HepG2 (cell line): Measurements from ENCODE around the gene GLE1. TPM values are rescaled to one million over a fixed set of nuclear protein-coding genes. Genes with fewer than 3 reads are reported as not detected.
A peak's percentile ranks its signal among the peaks of the same experiment; 100 is the strongest.

Source experiments
- ARHGAP35 ChIP-seq: sonication (generic); formaldehyde crosslinking; IDR thresholded peaks from 2 replicates; pipeline ENCODE4 v1.9.0; 2022; ENCODE audit warnings: mild to moderate bottlenecking, inconsistent platforms, moderate library complexity, missing genetic modification reagents, borderline replicate concordance
- ATF5 ChIP-seq: sonication (generic); formaldehyde crosslinking; IDR thresholded peaks from 2 replicates; pipeline ENCODE4 v1.4.0; 2020; ENCODE audit warnings: mild to moderate bottlenecking, low read depth, missing genetic modification reagents
- FOXM1 ChIP-seq: sonication (generic); formaldehyde crosslinking; IDR thresholded peaks from 2 replicates; pipeline ENCODE4 v1.5.0; 2020; ENCODE audit warnings: missing genetic modification reagents
- FOXO4 ChIP-seq: sonication (generic); formaldehyde crosslinking; conservative IDR thresholded peaks from 2 replicates; pipeline ENCODE4 v1.8.1; 2023; ENCODE audit warnings: missing genetic modification reagents
- HNRNPL ChIP-seq: fragments of 200-400 bp; formaldehyde crosslinking; IDR thresholded peaks from 2 replicates; pipeline ENCODE4 v1.6.1; 2017; ENCODE audit warnings: mild to moderate bottlenecking, low read depth, low read length
- KDM2A ChIP-seq: sonication (generic); formaldehyde crosslinking; IDR thresholded peaks from 2 replicates; pipeline ENCODE4 v1.4.0; 2020; ENCODE audit warnings: low read depth, missing genetic modification reagents, borderline replicate concordance
- MEF2D ChIP-seq: sonication (generic); formaldehyde crosslinking; IDR thresholded peaks from 2 replicates; pipeline ENCODE4 v1.5.1; 2020; ENCODE audit warnings: mild to moderate bottlenecking, missing genetic modification reagents
- NFRKB ChIP-seq: fragments of 450-650 bp; IDR thresholded peaks from 2 replicates; pipeline ENCODE4 v1.6.1; 2017
- NONO ChIP-seq, 2 experiments: fragments of 450-650 bp in 1 of 2; sonication (generic) in 1 of 2; formaldehyde crosslinking in 1 of 2; IDR thresholded peaks in 1 of 2; conservative IDR thresholded peaks in 1 of 2; 2 replicates each; pipeline versions ENCODE4 v1.6.1 to v1.8.0; 2017 to 2022; ENCODE audit warnings: mild to moderate bottlenecking in 1 of 2, missing genetic modification reagents in 1 of 2, moderate library complexity in 1 of 2
- PCBP2 ChIP-seq: fragments of 200-400 bp; formaldehyde crosslinking; optimal IDR thresholded peaks from 2 replicates; pipeline ENCODE3; 2018; ENCODE audit warnings: low read length, low read depth; ENCODE audit not compliant: poor library complexity, severe bottlenecking
- SAFB2 ChIP-seq: sonication (generic); formaldehyde crosslinking; IDR thresholded peaks from 2 replicates; pipeline ENCODE4 v1.5.1; 2020; ENCODE audit warnings: missing genetic modification reagents, low read depth, mild to moderate bottlenecking, borderline replicate concordance
- SALL2 ChIP-seq: sonication (generic); formaldehyde crosslinking; IDR thresholded peaks from 2 replicates; pipeline ENCODE4 v1.8.1; 2023; ENCODE audit warnings: mild to moderate bottlenecking, missing genetic modification reagents, inconsistent platforms
- SMC3 ChIP-seq: IDR thresholded peaks from 2 replicates; pipeline ENCODE4 v1.6.1; 2011; ENCODE audit warnings: low read length, improper control_type of control experiment
- SNAI1 ChIP-seq: sonication (generic); formaldehyde crosslinking; IDR thresholded peaks from 2 replicates; pipeline ENCODE4 v1.5.0; 2020; ENCODE audit warnings: mild to moderate bottlenecking, missing genetic modification reagents, borderline replicate concordance
- SNAPC2 ChIP-seq: sonication (generic); formaldehyde crosslinking; IDR thresholded peaks from 2 replicates; pipeline ENCODE4 v1.8.1; 2022; ENCODE audit warnings: mild to moderate bottlenecking, missing genetic modification reagents
- STAT5B ChIP-seq: sonication (generic); formaldehyde crosslinking; IDR thresholded peaks from 2 replicates; pipeline ENCODE4 v1.4.0; 2020; ENCODE audit warnings: missing genetic modification reagents
- TEAD2 ChIP-seq: sonication (generic); formaldehyde crosslinking; IDR thresholded peaks from 2 replicates; pipeline ENCODE4 v1.9.0; 2021; ENCODE audit warnings: missing genetic modification reagents
- ZBTB43 ChIP-seq: sonication (generic); formaldehyde crosslinking; conservative IDR thresholded peaks from 2 replicates; pipeline ENCODE4 v1.4.0; 2020; ENCODE audit warnings: missing genetic modification reagents
- ZBTB49 ChIP-seq: sonication (generic); formaldehyde crosslinking; IDR thresholded peaks from 2 replicates; pipeline ENCODE4 v1.4.0; 2020; ENCODE audit warnings: missing genetic modification reagents, borderline replicate concordance
- ZKSCAN1 ChIP-seq: fragments of 150-350 bp; IDR thresholded peaks from 2 replicates; pipeline ENCODE4 v1.6.1; 2014; ENCODE audit warnings: low read length
- ZNF232 ChIP-seq: sonication (generic); formaldehyde crosslinking; IDR thresholded peaks from 2 replicates; pipeline ENCODE4 v1.4.0; 2020; ENCODE audit warnings: missing genetic modification reagents, borderline replicate concordance
- ZNF33A ChIP-seq: sonication (generic); formaldehyde crosslinking; IDR thresholded peaks from 2 replicates; pipeline ENCODE4 v1.5.1; 2020; ENCODE audit warnings: missing genetic modification reagents, mild to moderate bottlenecking, moderate library complexity, borderline replicate concordance
- ZNF780A ChIP-seq: sonication (generic); formaldehyde crosslinking; IDR thresholded peaks from 2 replicates; pipeline ENCODE4 v1.8.0; 2022; ENCODE audit warnings: mild to moderate bottlenecking, missing genetic modification reagents, moderate library complexity
- ZNF782 ChIP-seq: sonication (generic); formaldehyde crosslinking; IDR thresholded peaks from 2 replicates; pipeline ENCODE4 v1.4.0; 2020; ENCODE audit warnings: missing genetic modification reagents, mild to moderate bottlenecking, borderline replicate concordance
- polyA plus RNA-seq, 8 experiments: library from polyadenylated mRNA; depleted of rRNA in 3 of 8; stranded (reverse) in 7 of 8; unstranded in 1 of 8; fragments of >200 nt; fragmentation: Illumina TruSeq in 4 of 8; extraction: Trizol in 4 of 8; gene quantifications; 2 replicates each; pipeline versions ENCODE4 v1.2.1 to v1.2.3, GENCODE V29; 2011 to 2016; ENCODE audit warnings: low read depth in 4 of 8, missing spikeins in 1 of 8, mixed read lengths in 1 of 8; ENCODE audit not compliant: insufficient read depth in 1 of 8
- total RNA-seq, 5 experiments: library from RNA; depleted of rRNA; stranded (reverse); fragments of >200 nt; fragmentation: Illumina TruSeq; extraction: Trizol; gene quantifications; 2 replicates each; pipeline ENCODE4 v1.2.3, GENCODE V29; 2016; ENCODE audit warnings: low read depth in 1 of 5

Gene GLE1
- total and polyA plus RNA-seq, 2 of the 13 experiments (the other 11 are each of a cell fraction or from before 2014, with no cell fraction given), result 14.7 to 28.8 TPM

- no peak for TF ChIP-seq ZBTB49 (CRISPR knock-in tag)
- TF ChIP-seq SNAPC2, result 0 out of 2 replicates have a peak, but pooled peaks have one; percentile 27
- TF ChIP-seq FOXO4 (CRISPR knock-in tag), result 0 out of 2 replicates have a peak, but pooled peaks have one; percentile 53
- no peak for TF ChIP-seq ATF5 (CRISPR knock-in tag)
- TF ChIP-seq PCBP2, result no peak
- TF ChIP-seq STAT5B (CRISPR knock-in tag), result no peak
- no peak for TF ChIP-seq NONO (IDR thresholded peaks at IDR 0.05)
- peak; percentile 89 for TF ChIP-seq NONO (CRISPR knock-in tag; conservative IDR thresholded peaks at IDR 0.05)
- no peak for TF ChIP-seq ZNF780A (CRISPR knock-in tag)
- TF ChIP-seq TEAD2 (CRISPR knock-in tag), result no peak
- no peak for TF ChIP-seq ARHGAP35 (CRISPR knock-in tag)
- TF ChIP-seq ZNF232 (CRISPR knock-in tag), result peak; percentile 93
- no peak for TF ChIP-seq FOXM1 (CRISPR knock-in tag)
- TF ChIP-seq HNRNPL, result no peak
- no peak for TF ChIP-seq ZKSCAN1
- no peak for TF ChIP-seq MEF2D (CRISPR knock-in tag)
- peak; percentile 66; the same call in 1 of the 2 replicates for TF ChIP-seq SNAI1
- TF ChIP-seq SALL2 (CRISPR knock-in tag), result peak; percentile 95
- no peak for TF ChIP-seq NFRKB
- TF ChIP-seq SAFB2 (CRISPR knock-in tag), result no peak; the same call in 1 of the 2 replicates
- TF ChIP-seq ZBTB43 (CRISPR knock-in tag), result 0 out of 2 replicates have a peak, but pooled peaks have one; percentile 65
- peak; percentile 91 for TF ChIP-seq KDM2A (CRISPR knock-in tag)
- TF ChIP-seq ZNF33A (CRISPR knock-in tag), result no peak
- no peak for TF ChIP-seq ZNF782 (CRISPR knock-in tag)
- no peak for TF ChIP-seq SMC3
Observed at GRCh38 chr9:128504485-128505413, at the start of gene GLE1 (continued).
